ENCODE data around the gene TIMP3.
"Not testable (repeated sequence)": the region's sequence is repeated elsewhere in the genome, so short reads cannot be mapped to it uniquely, and the experiment has no call there.

The TIMP3 gene

DNA sequence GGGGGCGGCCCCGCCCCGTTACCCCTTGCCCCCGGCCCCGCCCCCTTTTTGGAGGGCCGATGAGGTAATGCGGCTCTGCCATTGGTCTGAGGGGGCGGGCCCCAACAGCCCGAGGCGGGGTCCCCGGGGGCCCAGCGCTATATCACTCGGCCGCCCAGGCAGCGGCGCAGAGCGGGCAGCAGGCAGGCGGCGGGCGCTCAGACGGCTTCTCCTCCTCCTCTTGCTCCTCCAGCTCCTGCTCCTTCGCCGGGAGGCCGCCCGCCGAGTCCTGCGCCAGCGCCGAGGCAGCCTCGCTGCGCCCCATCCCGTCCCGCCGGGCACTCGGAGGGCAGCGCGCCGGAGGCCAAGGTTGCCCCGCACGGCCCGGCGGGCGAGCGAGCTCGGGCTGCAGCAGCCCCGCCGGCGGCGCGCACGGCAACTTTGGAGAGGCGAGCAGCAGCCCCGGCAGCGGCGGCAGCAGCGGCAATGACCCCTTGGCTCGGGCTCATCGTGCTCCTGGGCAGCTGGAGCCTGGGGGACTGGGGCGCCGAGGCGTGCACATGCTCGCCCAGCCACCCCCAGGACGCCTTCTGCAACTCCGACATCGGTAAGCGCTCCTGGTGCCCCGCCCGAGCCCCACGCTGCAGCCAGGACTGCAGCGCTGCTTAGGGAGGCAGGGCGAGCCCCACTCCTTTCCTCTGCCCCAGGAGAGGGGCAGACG is at the start of gene TIMP3:
Gene TIMP3, plus strand, starts transcription at position 169 of the 700 bp plus-strand sequence. Its CDS starts 297 bp downstream, at position 466.
- POLR2A ChIA-PET, result interaction anchor here (0.6 to 5.9 kb wide), 36 partner anchors 9 to 632 kb away, joined by 3 to 96 read pairs (median 4); partner anchors contain the start of gene FBXO7
- TF ChIP-seq CTCF (IDR thresholded peaks at IDR 0.05; ENCODE audit: insufficient read depth, low read length, missing control alignments), result no peak
- CTCF ChIA-PET, result interaction anchor here (2.9 to 17.3 kb wide), 5 partner anchors 15 to 273 kb away, joined by 19 to 578 read pairs (median 93); no protein-coding TSS in a partner anchor
- peak within 1 kb of the TSS; percentile 77 for H3K4me3 ChIP-seq (ENCODE audit: low read depth, low read length)
- DNase-seq (ENCODE audit: low read depth, low spot score), result no peak

GRCh38 chr22:32752326-32752725 is 49.2 kb upstream of the TIMP3 start:
- no peak for TF ChIP-seq CTCF (IDR thresholded peaks at IDR 0.05; ENCODE audit: insufficient read depth, low read length, missing control alignments)
- ChIA-PET CTCF (interaction anchor here (1.6 to 1.8 kb wide), 4 partner anchors 10 to 93 kb away, joined by 4 to 7 read pairs (median 4); no protein-coding TSS in a partner anchor), POLR2A (no interaction called here)
- no peak for DNase-seq (ENCODE audit: low read depth, low spot score)
- no peak overlapping the region for H3K4me3 ChIP-seq (ENCODE audit: low read depth, low read length)

- H3K4me3 ChIP-seq (ENCODE audit: low read depth, low read length), result no peak overlapping the region
- POLR2A ChIA-PET, result no interaction called here
- CTCF ChIA-PET, result interaction anchor here (1.6 to 1.8 kb wide), 4 partner anchors 11 to 93 kb away, joined by 4 to 7 read pairs (median 4); no protein-coding TSS in a partner anchor
- TF ChIP-seq CTCF (IDR thresholded peaks at IDR 0.05; ENCODE audit: insufficient read depth, low read length, missing control alignments), result no peak
- DNase-seq (ENCODE audit: low read depth, low spot score), result no peak
These were observed 48.5 kb upstream of the TIMP3 start for GRCh38 chr22:32752816-32753520.

- CTCF ChIA-PET, result interaction anchor here (1.8 kb wide), 2 partner anchors 11 to 93 kb away, joined by 5 to 7 read pairs; no protein-coding TSS in a partner anchor
- POLR2A ChIA-PET, result no interaction called here
- TF ChIP-seq CTCF (IDR thresholded peaks at IDR 0.05; ENCODE audit: insufficient read depth, low read length, missing control alignments), result no peak
- DNase-seq (ENCODE audit: low read depth, low spot score), result no peak
- H3K4me3 ChIP-seq (ENCODE audit: low read depth, low read length), result no peak overlapping the region
These were observed 47.9 kb upstream of the TIMP3 start for GRCh38 chr22:32753591-32753990.

GRCh38 chr22:32754413-32755041 is 47.0 kb upstream of the TIMP3 start:
- POLR2A ChIA-PET, result no interaction called here
- H3K4me3 ChIP-seq (ENCODE audit: low read depth, low read length), result no peak overlapping the region
- CTCF ChIA-PET, result interaction anchor here (1.3 kb wide), 1 partner anchor 8 kb away, joined by 3 read pairs; no protein-coding TSS in a partner anchor
- TF ChIP-seq CTCF (IDR thresholded peaks at IDR 0.05; ENCODE audit: insufficient read depth, low read length, missing control alignments), result no peak
- DNase-seq (ENCODE audit: low read depth, low spot score), result no peak

GRCh38 chr22:32757086-32757762 is 44.3 kb upstream of the TIMP3 start:
- H3K4me3 ChIP-seq (ENCODE audit: low read depth, low read length); POLR2A ChIA-PET; DNase-seq (ENCODE audit: low read depth, low spot score); CTCF ChIA-PET: not testable (repeated sequence)
